ENCODE results near the gene GIPC2.
"Not testable (repeated sequence)": the region's sequence is repeated elsewhere in the genome, so short reads cannot be mapped to it uniquely, and the experiment has no call there.

The GIPC2 gene

DNA sequence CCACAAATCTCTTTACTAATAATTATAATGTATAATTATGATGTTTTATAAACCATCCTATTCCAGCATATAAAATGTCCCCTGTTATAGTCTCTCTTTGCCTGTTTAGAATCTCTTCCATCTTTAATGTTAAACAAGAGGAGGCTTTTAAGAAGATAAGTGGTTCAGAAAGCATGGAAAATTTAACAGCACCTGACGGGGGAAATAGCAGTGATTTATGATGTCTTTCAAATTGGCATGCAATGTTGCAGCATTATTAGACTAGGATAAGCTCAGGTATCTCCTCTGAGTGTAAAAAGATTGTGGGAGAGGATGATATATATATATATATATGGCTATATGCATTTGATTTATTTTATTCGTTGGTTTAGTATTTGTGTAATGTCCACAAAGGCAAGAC lies 24.4 kb downstream of the GIPC2 start:
- no peak for DNase-seq

DNA sequence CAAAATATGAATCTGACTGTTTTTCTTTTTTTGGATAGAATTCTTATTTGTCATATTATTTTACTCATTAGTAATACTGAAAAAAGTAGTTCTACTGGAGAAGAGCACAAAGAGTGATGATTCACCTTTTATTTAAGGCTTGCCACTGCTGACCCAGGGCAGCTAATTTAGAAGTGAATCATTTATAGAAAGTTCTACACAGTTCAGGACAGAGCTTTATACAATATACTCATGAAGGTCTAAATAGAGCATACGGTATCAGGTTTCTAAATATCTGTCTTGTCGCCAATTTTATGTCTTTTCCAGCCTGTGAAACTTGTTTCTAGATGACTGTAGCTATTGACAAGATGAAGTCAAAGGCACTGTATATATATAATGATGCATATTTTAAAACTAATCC lies 25.0 kb downstream of the GIPC2 start:
- DNase-seq = no peak

DNA sequence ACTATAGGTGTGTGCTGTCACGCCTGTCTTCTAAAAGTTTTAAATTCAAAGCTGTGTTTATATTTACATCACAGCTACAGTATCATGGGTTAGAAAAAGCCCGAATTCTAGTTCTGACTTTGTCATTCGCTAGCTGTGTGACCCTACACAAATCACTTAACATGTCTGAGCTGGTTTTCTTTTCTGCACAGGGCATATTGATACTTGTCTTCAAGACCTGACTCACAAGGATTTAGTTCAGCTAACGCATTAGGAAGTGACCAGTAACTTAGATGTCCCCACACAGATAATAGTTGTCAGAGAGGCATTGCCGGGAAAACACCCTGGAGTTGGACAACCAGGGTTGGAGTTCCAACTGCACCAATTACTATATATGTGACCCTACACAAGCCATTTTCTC lies 25.9 kb downstream of the GIPC2 start:
- DNase-seq = no peak

DNA sequence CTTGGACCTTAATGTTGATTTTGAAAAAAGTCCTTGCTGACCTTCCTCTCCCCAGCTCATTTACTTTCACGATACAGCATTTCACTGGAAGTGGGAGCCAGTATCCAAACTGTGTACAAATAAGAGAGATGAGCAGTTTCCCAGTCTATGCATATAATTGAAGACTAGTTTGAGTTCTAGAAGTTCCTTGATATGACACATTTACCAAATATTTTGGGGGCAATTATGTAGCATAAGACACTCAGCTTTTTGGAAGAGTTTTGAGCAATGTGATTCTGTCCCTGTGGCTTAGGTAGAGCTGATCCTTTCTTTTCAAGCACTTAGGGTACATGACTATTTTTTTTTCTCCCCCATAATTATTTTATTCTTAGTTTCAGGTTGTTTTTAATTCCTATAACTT lies 26.4 kb downstream of the GIPC2 start:
- DNase-seq = no peak

DNA sequence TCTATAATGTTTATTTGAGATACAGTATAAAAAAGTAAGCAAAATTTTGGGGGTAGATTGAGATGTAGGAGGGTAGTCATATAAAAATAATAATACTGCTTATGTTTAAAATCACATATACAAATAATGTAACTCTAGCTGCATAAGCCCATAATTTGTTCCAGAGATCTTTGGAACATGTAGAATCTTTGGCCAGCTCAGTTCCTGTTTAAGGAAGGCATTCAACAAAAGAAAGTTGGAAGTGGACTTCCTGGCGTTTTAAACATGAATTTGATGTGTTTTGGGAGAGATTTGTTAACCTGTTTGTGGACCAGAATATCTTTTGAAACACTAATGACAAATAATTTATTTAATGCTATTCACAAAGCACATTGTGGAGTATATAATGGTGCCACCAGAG lies 27.7 kb downstream of the GIPC2 start:
- DNase-seq = no peak

DNA sequence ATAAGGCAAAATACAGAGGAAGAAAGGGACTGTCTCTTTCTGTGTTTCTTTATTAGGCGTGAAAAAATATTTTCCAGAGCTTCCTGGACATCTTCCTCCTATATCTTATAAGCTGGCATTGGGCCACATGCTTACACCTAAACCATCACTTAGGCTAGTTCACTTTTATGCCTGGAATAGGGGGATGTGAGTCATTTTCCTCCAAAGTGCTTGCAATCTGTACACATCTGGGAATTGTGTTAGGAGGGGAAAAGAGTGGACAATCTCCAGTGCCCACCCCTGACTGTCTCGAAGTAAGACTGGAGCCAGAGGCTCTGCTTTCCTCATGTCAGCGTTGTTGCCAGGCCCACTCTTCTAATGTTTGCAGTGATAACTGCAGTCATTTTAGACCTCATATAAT lies 29.9 kb downstream of the GIPC2 start:
- DNase-seq = no peak

DNA sequence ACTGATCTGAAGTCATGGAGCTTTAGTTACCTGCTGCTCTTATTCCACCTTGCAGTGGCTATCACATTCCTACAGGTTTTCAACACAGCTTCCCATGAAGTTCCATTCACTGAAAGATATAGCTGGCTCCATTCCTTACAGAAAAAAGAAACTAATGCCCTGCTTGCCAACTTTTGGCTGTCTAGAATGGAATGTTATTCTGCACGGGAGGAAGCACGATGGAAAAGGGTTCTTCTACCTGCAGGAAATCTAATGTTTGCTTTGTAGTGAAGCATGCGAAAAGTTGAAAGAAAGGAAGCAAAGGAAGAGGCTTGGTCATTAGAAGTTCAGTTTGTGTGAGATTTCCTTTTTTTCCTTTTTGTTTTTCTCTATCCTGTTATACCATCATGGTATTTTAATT lies 32.6 kb downstream of the GIPC2 start:
- no peak for DNase-seq

DNA sequence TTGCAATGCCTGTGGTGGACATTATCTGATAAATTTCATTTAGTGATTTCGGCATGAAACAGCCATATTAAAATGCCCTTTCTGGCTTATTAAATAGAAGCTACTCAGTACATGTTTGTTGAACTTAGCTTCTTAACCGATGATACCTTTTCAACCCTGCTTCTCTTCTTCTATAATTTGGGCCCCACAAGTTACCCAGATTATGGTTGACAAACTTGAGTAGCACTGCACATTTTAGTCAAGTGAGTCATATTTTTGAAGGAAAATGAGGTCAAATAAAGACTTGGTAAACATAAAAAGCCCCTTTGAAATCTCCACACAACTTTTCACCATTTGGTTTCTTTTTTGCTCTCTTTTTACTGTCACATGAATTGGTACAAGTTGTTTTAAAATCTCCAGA lies 33.8 kb downstream of the GIPC2 start:
- no peak for DNase-seq

DNA sequence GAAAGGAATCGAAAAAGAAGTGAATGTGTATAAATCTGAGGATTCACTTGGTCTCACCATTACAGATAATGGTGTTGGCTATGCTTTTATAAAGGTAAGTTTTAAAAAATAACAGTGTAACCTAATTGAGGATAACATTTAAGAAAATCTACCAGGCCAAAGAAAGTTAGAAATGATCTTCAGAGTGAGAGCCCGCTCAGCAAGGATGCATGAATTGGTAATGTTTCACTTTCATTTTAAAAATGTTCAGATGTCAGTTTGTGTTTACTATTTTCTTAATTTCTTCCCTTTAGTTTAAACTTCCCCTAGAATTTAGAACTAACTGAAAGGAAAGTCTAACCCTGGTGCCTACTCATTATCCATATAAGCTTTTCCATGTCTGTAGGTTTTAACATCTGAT lies 35.0 kb downstream of the GIPC2 start:
- DNase-seq = no peak

DNA sequence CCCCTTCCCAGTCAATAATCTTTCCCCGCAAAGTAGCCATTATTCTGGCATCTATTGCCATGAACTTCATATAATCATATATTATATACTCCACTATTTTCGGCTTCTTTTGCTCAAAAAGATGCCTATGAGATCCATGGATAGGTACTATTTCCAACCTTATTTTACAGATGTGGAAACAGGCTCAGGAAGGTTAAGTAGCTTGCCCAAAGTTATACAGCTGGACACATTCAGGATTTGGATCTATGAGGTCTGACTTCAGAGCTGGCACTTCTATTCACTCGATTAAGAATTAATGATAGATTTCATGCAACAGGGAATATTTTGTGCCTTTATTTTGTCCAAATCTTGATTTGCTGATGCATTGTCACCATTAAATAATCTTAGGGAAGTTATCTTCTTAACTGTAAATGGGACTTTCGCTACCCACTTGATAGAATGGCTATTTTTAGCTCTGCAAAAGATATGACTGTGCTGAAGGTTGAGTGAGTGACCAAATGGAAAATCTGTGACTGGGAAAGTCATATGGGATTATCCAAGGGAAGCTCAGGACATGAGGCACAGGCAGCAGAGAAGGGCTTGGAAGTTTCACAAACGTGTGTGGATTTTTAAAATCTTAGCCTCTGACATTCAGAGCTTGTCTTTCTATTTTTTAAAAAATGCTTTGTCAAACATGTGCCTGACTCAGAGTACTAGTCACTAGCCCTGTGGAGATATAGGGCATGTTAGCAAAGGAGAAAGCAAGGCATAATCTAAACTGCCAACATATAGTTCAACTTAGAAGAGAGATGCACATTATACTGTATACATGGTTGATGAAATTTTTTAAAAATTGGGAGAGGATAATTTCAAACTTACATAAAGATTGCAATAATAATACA lies 36.5 kb downstream of the GIPC2 start:
- no peak for DNase-seq

DNA sequence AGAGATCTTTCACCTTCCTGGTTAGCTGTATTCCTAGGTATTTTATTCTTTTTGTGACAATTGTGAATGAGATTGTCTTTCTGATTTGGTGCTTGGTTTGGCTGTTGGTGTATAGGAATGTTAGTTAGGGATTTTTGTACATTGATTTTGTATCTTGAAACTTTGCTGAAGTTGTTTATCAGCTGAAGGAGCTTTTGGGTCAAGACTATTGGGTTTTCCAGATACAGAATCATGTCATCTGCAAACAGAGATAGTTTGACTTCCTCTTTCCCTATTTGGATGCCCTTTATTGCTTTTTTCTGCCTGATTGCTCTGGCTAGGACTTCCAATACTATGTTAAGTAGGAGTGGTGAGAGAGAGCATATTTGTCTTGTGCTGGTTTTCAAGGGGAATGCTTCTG lies 38.9 kb downstream of the GIPC2 start:
- not testable (repeated sequence) for DNase-seq

DNA sequence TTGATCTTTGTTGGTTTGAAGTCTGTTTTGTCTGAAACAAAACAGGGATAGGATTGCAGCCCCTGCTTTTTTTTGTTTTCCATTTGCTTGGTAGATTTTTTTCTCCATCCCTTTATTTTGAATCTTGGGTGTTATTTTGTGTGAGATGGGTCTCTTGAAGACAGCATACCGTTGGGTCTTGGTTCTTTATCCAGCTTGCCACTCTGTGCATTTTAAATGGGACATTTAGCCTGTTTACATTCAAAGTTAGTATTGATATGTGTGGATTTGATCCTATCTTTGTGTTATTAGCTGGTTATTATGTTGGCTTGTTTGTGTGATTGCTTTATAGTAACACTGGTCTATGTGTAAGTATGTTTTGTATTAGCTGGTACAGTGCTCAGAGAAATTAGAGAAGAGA lies 40.9 kb downstream of the GIPC2 start:
- no peak for DNase-seq

DNA sequence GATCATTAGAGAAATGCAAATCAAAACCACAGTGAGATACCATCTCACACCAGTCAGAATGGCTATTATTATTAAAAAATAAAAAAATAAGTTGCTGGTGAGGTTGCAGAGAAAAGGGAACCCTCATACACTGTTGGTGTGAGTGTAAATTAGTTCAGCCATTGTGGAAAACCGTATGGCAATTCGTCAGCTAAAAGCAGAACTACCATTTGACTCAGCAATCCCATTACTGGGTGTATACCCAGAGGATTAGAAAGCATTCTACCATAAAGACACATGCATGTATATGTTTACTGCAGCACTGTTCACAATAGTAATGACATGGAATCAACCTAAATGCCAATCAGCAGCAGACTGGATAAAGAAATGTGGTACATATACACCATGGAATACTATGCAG lies 42.2 kb downstream of the GIPC2 start:
- DNase-seq = no peak

DNA sequence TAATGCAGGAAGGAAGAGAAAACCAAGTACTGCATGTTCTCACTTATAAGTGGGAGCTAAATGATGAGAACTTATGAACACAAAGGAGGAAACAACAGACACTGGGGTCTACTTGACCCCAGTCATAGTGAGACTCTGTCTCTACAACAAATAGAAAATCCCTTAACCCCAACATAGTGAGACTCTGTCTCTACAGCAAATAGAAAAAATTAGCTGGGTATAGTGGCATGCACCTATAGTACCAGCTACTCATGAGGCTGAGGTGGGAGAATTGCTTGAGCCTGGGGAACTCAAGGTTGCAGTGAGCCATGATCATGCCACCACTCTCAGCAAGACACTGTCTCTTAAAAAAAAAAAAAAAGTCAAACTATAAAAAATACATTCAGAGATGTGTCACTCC lies 42.7 kb downstream of the GIPC2 start:
- DNase-seq = no peak

DNA sequence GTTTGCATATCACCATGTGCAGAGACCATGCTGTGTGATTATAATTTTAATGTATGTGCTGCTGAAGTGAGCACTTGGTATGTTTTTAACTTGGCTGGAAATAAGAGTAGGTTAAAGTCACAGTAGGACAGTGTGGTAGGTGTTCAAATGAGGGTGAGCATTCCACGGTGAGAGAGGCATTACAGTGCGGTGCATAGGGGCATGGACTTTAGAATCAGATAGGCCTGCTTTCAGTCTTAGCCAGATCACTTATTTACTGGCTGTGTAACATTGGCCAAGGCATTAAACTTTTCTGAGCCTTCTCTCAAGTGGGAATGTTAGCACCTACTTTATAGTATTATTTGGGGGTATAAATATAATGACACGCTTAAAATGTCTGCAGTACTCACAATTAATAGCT lies 43.2 kb downstream of the GIPC2 start:
- no peak for DNase-seq

DNA sequence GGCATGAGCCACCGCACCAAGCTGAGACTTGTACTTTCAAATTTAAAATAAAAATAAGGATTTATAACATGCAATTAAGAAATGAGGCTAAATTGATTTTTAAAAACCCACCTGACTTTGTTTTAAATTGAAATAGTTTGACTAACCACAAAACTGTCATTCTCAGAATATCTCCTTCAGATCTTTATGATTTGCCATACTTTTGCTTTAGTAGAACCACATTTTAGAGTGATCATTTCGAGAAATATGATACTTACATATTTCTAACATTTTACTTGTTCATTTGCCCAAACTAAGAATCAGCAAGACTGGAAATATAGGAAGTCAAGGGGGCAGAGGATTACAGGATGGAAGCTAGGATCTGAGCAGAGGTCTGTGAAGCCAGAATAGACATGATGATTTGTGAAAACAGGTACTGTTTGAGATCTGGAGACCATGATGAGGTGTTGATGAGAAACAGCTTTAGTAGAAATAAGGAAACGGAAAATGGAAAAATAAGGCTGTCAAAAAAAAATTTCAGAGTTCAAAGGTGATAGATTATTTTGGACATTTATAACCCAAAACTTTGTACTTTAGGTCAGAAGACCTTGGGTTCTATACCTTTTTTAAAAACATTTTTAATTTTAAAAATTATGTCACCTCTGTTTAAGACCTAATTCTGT lies 44.8 kb downstream of the GIPC2 start:
- no peak for DNase-seq

DNA sequence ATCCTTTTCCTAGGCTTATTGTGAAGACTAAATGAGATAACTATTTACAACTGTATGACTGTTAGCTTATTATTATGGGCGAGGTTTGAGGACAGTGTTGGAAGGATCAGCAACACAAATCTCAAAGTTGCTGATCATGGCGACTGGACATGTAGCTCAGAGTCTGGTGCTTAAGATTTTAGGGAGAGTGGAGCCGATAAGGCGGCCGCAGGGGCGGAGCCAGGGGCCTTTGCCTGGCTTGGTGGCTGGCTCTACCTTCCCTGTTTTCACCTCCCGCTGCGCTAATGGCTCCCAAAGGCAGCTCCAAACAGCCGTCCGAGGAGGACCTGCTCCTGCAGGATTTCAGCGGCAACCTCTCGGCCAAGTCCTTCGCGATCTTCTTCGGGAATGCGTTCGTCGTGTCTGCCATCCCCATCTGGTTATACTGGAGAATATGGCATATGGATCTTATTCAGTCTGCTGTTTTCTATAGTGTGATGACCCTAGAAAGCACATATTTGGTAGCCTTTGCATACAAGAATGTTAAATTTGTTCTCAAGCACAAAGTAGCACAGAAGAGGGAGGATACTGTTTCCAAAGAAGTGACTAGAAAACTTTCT lies 45.5 kb downstream of the GIPC2 start:
- no peak for DNase-seq

DNA sequence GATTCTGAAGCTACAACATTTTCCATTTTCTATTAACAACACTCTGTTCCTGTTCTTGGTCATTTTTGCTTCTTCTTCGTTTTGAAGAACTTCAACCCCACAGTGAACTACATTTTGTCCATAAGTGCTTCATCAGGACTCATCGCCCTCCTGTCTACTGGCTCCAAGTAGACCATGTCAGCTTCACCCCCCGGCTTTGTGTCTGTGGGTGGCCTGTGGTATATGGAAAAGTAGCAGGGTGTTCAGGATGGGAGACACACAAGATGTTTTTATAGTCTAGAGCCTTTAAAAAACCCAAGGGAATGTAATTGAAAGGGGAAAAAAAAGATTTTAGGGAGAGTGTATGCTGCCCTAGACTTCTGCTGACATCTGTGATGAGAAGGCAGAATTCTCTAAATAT lies 46.1 kb downstream of the GIPC2 start:
- no peak for DNase-seq

DNA sequence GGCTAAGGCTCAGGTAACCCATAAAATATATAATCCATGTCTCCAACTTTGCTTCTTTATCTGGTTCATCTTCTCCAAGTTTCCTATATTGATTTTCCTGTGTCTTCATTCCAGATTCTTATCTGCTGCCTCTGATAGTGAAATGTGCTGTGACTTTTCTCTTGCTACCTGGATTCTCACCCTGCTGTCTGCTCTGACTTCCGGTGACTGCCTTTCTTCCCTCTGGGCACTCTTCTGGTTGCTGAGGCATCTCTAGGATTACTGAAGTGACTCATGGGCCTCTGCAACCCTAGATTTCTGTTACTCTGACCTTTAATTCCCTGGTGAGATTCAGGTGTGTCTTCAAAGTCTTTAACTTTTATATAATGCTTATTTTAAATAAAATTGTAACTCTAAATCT lies 46.9 kb downstream of the GIPC2 start:
- no peak for DNase-seq

DNA sequence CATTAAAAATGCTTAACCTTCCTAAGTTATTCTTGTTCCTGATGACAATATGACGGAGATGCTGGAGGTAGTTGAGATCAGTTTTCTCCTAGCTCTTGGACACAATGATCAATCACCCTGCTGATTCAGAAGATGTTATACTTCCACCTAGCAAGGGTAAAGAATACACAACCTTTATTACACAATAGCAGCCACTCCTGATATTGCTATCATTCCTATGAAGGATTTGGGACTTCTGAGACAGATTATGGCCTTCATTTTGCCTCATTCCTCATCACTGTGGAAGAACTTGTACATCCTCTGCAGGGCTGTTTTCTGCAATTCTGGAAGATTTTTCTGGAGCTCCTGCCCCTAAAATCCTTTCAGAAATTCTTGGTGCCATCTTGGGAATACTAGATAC lies 47.8 kb downstream of the GIPC2 start:
- no peak for DNase-seq

DNA sequence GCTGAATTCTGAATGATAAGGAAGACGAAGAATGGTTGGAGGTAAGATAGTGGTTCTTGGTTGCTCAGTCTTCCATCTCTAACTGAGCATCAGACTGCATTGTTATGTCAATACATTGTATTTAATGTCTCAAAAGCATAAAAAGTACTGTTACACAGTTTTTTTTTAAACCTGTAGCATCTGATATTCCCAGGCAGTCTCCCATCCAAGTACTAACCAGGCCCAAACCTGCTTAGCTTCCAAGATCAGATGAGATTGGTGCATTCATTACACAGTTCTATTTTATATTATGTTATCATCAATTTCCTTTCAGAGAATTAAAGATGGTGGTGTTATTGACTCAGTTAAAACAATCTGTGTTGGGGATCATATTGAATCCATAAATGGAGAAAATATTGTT lies 48.9 kb downstream of the GIPC2 start:
- DNase-seq = no peak

DNA sequence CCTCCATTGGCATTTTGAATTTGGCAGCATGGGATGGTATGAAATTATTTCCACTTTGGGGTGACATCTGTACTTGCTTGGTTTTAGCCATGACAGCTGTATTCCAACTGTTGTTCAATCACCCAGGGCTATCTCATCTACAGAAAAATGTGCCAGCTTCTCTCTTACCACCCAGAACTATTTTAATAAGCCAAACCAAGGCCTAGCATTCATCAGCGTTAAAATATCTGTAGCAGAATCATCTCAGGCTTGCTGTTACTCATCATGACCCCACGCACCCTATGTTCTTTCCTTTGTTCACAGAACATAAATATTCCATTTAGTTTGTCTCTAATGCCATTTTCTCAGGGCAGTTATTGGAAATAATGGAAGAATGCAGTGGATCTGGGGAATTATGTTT lies 49.8 kb downstream of the GIPC2 start:
- no peak for DNase-seq

DNA sequence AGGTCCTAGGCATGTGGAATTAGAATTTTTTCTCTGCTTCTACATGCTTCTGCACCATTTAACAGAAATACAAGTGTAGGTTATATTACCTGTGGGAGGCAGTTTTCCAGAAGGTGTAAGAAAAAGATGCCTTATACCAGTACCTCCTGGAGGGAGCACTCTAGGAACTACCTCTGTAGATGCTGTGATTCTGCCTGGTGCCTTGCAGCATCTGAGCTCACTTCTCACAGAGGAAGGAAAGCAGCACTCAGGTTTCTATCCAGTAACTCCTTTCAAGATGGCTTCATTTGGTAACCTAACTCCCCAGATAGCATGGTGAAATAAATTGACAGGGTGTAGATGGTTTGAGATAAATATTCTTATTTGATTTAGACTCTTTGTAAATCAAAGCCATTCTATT lies 50.3 kb downstream of the GIPC2 start:
- DNase-seq = no peak

DNA sequence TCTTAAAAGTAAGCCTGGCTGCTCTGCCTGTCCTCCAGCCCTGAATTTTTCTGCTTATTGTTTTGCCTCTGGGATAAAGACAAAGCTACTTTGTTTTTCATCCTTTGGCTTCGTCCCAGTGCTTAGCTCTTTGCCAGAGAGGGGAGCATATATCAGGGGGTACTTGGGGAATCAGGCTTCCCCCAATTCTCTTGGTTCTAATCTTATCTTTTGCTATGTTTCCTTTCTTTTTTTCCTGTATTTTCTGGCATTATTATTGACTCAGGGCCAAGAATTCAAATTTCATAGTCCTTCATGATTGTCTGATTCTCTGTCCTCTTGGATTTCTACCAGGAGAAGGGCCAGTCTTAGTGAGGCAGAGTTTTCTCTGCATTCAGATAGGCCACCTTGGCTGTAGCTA lies 51.2 kb downstream of the GIPC2 start:
- DNase-seq = no peak
